HG03565 (cell line): Measurements from ENCODE around the gene KANSL1L.

Source experiments
- ATAC-seq: cut with Tn5 transposase; IDR thresholded peaks from one replicate; pipeline ENCODE4 v1.9.1; 2021; ENCODE audit warnings: mild to moderate bottlenecking, moderate library complexity; ENCODE audit not compliant: unreplicated experiment

Gene KANSL1L

GRCh38 chr2:210002158-210003157 lies 168.8 kb downstream of the KANSL1L start, which contains the start of gene RPE:
Gene RPE (plus strand): TSS chr2:210002638. CDS start chr2:210002662, 24 bp downstream.
- ATAC-seq = peak; percentile 99

- no peak for ATAC-seq
Measured at GRCh38 chr2:210000464-210001324, 170.5 kb downstream of the KANSL1L start.

DNA sequence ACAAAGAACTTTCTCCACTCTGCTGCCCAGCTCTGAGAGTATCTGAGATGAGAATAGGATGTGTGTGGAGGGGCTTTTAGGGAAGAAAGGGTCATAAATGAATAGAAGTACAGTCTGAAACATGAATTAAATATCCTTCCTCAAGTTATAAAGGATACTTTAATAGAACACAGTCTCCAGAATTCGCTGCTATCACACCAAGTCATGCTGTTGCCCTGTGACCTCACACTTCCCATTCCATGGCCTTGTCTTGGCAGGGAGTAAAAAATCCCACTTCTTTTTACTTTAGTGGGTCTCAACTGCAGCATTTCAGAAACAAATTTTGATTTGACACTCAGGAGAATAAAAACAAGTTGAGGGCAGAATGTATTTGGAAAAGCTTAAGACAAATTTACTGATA lies 172.6 kb downstream of the KANSL1L start:
- ATAC-seq = no peak

GRCh38 chr2:209993968-209994367 lies 177.2 kb downstream of the KANSL1L start:
- ATAC-seq = no peak

DNA sequence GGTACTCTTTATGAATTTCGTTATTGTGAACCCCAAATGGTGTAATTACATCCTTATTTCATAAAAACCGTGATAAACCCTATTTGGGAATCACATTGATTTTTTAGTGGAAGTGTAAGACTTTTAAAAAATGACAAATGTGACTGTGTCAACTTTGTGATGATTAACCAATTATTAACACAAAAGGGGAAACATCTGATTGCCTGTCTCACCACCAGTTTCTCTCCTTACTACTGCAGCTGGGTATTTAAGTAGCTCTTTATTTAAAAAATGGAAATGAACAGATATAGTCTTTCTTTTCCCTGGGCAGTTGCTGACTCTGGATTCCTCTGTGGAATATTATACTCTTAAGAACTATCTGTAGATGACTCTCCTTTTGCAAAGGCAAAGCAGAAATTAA lies 180.4 kb downstream of the KANSL1L start:
- no peak for ATAC-seq

DNA sequence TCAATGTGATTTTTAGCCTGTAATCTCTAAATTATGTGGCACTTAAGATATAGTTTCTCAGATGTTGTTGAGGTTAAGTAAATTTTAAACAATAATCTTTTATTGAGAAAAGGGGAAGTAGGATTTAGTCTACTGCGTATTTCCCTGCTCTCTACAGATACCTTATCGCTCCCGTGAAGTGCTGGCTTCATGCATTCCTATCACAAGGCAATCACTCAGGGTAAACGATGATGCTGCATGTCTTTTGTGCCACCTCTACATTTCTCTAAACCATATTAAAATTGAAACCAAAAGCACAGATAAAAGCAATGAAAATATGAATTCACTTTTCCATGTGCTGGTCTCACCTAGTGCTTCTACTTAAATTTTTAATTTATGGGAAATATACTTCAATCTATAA lies 183.2 kb downstream of the KANSL1L start:
- ATAC-seq = peak; percentile 44

DNA sequence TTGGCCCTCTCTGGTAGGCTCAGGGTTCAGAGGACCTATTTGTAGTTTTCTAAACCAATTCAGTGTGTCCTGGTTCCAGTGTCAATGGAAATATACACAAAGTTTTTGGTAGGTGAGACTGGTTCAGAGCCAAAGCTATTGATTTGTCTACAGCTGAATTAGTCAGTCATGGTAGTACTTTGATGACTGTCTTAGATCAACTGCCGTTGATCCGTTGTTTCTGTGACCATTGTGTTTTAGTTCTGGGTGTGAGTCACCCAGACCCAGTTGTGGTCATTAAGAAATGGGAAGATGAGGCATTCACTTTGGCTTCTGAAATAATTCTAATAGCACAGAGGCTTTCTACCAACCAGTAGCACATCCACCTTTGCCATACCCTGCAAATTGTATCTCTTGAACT lies 184.8 kb downstream of the KANSL1L start:
- no peak for ATAC-seq

GRCh38 chr2:209985874-209986273 lies 185.3 kb downstream of the KANSL1L start:
- ATAC-seq = no peak

- no peak for ATAC-seq
Measured at GRCh38 chr2:209984291-209984690, 186.9 kb downstream of the KANSL1L start.

DNA sequence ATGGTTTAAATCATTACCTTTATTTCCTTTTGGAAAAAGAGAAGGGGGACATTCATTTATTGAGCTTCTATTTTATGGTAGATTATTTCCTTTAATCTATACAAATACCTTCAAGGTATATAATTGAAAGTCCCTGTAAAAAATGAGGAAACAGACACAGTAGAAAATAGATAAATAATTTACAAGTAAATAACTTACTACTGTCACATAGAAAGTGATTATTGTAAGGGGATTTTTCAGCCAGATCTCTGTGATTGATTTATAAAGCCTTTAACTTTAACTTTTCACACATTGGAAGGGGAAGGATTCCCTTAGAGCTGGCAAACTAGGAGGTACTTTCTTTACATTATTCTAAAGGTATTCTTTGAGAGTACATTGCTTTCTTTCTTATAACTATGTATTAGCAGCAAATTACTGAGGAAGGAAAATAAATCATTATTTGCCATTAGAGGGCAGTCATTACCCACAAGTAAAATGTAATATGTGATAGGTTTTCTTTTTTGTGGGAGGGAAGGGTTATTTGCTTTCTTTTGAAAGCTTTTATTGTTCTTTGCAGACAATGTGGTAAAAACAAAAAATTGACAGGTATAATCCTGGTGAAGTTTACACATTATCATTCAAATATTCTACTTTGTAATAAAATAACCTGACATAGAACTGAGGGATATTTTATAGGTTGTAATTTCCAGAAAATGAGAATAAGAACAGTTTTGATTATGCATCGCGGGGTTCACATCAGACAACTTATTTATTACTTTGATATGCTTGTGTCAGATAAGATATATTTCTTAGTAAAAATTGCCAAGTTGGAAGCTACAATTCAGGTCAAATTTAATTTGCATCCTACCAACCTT lies 193.6 kb downstream of the KANSL1L start:
- no peak for ATAC-seq

DNA sequence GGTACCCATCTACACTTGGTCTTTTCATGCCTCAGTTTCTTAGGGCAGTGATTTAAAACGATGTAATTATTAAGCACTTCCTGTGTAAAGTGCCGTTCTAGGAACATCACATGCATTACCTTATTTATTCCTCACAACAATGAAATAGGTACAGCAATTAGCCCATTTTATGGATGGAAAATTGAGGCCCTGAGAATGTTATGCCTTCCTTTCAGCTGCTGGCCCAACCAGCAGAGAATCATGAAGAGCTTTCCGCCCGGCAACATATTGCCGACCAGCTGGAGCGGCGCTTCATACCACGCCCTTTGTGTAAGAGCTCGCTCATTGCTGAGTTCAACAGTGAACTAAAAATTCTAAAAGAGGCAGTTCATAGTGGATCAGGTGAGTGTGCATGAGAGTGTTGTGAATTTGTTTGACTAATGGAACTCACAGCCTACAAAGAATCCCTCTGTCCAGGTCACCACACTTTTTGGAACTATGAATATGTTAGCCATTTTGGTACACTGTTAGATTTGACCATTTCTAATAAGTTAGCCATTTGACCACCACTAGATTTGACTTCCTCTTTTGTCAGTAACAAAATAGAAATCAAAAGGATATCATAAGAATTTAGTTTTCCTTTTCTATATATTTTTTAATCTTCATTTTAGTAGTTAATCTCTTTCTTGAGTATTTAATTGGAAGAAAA lies 194.4 kb downstream of the KANSL1L start:
- peak; percentile 52 for ATAC-seq

DNA sequence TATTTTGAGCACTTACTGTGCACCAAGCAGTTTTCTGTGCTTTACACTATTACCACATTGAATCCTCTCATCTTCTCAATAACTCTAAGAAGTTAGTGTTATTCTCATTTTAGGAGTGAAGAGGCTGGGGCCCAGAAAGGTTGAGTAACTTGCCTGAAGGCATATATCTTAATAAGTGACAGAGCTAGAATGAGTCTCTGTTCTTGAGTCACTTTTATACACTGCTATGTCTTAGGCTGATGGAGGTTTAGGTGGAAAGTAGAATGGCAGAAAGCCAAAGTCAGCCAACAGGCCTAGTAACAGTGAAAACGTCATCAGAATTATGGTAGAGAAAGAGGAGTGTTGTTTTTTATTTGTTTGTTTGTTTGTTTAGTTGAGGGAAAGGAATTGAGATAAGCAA lies 196.6 kb downstream of the KANSL1L start:
- ATAC-seq = no peak

- ATAC-seq = no peak
Measured at GRCh38 chr2:209973328-209973727, 197.9 kb downstream of the KANSL1L start.
